ENCODE data around the gene TIPRL.
"Not testable (repeated sequence)": the region's sequence is repeated elsewhere in the genome, so short reads cannot be mapped to it uniquely, and the experiment has no call there.

TIPRL gene

DNA sequence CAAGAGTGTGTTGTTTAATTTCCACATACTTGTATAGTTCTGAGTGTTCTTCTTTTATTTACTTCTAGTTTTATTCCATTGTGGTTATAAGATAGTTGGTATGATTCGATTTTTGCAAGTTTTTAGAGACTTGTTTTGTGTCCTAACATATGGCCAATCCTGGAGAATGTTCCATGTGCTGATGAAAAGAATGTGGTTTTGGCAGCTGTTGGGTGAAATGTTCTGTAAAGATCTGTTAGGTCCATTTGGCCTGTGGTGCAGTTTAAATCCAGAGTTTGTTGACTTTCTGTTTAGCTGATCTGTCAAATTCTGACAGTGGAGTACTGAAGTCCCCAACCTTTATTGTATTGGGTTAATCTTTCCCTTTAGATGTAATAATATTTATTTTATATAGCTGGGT, 19.5 kb upstream of the TIPRL start:
- no peak for DNase-seq (ENCODE audit: low spot score)

GRCh38 chr1:168159979-168160378, 18.8 kb upstream of the TIPRL start:
- no peak for DNase-seq (ENCODE audit: low spot score)

- no peak for DNase-seq (ENCODE audit: low spot score)
Measured at GRCh38 chr1:168161459-168161858, 17.3 kb upstream of the TIPRL start.

- no peak for DNase-seq (ENCODE audit: low spot score)
Measured at GRCh38 chr1:168163670-168164069, 15.1 kb upstream of the TIPRL start.

DNA sequence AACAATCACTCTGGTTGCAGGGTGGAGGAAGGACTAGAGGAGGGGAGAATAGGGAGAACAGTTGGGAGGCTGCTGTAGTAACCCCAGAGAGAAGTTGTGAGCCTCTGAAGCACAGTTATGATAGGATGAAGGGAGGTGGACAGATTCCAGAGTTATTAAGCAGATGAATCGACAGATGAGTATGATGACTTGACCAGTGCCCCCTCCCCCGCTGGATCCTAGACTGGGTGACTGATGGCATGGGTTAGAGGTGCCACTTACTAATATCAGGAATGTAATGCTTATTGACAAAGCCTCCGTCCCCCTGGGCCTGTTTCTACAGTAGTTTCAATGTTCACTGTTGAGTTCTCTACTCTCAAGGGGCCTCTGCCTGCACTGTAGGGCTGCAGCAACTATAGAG, 14.0 kb upstream of the TIPRL start:
- DNase-seq (ENCODE audit: low spot score), result no peak

- no peak for DNase-seq (ENCODE audit: low spot score)
Measured at GRCh38 chr1:168167806-168168205, 11.0 kb upstream of the TIPRL start.

DNA sequence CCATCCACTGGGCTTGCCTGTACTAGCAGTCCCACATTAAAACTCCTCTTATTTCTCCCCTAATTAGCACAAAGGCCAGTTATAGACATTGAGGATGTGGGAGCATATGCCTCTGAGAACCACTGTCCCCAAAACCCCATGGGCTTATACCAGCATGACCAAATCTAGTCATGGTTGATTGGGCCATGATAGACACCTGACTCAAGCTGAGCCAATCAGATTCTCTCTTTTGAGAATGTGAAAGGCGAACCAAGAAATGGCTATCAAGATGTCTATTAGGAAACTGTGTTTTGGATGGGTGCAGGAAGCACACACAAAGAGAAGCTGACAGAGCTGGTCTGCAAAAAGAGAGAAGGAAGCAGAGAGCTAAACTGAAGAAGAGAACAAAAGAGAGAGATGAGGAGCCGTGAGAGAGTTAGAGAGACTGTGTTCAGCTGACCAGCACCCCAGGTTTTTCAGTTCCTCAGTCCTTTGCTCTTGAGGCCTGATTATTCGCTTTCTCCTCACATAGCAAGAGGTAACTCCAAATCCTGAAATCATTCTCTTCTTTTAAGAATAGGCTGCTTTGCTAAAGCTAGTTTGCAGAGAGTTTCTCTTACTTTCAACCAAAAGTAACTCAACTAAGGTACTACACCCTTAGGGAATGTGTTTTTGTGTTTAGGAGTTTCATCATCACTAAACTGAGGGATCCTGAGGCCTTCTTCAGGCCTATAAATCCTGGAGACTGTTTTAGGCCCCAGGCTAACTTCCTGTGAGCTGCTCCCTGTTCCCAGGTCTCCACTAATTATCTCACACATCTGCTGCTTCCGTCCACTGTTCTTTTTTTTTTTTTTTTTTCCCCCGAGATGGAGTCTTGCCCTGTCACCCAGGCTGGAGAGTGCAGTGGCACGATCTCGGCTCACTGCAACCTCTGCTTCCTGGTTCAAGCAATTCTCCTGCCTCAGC, 7.9 kb upstream of the TIPRL start:
- DNase-seq (ENCODE audit: low spot score), result no peak

DNA sequence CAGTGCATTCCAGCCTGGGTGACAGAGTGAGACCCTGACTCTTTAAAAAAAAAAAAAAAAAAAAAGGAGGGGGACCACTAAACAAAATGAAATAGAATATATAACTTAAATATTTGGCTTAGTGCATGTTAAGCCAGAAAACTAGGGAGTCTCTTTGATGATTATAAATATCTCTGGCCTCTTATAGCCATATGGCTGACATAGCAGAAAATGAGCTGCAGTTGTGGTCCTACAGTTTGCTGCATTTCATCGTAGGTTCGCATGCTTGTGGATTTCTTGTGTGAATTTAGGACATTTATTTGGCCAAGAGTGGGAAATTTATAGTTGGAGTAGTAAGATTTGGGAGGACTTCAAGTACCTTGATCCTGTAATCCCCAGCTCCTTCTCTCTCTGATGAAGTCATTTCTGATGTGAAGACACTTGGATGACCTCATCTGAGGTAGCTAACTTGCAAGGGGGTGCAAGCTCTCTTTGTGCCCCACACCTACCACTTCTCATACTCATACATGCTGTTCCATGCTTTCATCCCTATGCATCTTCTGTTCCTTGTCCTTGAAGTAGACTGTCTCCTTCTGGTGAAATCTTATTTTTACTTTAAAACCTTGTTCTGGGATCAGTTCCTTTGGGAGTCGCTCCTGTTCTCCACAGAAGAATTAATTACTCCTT, 6.4 kb upstream of the TIPRL start:
- DNase-seq (ENCODE audit: low spot score), result no peak

- DNase-seq (ENCODE audit: low spot score), result no peak
Measured at GRCh38 chr1:168178227-168178637, 530 bp upstream of the TIPRL start.

DNA sequence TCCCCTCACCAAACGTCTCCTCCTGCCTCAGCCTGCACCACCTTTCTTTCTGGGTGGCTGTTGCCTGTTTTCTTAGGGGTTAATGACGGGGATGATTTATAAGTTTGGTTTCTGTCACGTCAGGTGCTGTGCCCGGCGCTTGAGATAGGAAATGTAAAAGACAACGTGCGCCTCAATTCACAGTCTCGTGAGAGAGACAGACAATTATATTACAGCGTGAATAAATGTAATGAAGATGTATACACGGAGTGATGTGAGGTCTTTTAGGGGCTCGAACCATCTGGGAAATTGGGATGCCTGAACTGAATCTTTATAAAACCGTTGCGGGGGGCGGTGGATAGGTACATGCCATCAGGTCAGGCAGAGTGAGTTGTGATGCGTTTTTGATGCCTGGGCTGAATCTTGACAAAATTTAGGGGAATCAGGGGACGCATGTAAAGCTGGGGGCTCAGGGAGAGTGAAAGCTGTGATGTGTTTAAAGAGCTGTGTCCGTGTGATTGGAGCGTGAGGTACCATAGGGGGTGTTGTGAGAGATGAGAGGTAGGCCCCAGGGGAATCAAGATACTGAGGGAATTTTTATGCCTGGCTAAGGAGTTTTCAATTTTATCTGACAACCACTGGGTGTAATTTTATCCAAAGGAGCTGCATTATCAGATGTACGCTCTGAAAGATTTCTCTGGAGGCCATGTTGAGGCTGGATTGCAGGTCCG, 831 bp downstream of the TIPRL start:
- DNase-seq (ENCODE audit: low spot score), result no peak

GRCh38 chr1:168180148-168180524, 1.4 kb downstream of the TIPRL start:
- no peak for DNase-seq (ENCODE audit: low spot score)

DNA sequence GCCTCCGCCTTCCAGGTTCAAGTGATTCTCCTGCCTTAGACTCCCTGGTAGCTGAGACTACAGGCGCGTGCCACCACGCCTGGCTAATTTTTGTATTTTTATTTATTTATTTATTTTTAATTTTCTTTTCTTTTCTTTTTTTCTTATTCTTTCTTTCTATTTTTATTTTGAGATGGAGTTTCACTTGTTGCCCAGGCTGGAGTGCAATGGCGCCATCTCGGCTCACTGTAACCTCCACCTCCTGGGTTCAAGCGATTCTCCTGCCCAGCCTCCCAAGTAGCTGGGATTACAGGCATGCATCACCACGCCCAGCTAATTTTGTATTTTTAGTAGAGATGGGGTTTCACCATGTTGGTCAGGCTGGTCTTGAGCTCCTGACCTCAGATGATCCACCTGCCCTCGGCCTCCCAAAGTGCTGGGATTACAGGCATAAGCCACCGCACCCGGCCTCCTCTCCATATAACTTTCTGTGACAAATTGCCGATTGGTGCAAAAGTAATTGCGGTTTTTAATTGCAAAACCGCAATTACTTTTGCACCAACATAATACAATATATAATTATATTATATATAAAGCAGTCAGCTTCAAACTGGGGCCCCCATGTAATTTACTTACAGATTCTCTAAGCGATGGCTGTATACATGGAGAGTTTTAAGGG, 2.4 kb downstream of the TIPRL start:
- DNase-seq (ENCODE audit: low spot score), result not testable (repeated sequence)

DNA sequence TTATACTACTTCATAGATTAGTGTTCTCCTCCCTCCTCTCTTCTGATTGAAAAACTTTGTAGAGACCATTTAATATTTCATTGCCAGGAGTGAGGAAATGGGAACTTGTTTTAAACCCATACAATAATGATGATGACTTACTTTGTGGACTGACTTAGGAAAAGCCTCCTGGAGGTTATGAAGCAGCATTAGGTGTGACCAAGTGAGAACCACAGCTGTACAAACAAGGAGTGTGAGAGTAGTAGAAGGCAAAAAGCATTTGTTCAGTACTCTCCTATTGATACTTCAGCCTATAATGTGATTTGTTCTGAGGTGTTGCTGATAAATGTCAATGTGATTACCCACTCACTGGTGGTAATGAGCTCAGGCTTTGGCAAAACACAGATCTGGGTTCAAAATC, 8.4 kb downstream of the TIPRL start:
- DNase-seq (ENCODE audit: low spot score), result no peak

DNA sequence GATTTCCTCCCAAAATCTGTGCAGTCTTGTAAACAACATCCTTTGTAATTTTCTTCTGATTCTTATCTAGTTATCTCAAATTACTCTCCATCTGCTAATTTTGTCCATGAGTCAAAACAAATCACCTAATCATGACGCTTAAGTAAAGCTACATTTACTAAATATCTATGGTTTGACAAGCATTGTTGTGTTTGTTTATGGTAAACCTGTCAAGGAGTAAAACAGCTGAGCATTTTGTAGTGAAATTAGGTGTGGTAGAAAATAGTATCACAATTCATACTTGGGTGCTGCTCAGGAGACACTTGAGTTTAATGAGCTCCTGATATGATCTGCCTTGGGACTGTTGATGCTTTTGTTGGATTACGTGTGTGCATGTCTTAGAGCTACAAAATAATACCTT, 11.6 kb downstream of the TIPRL start:
- no peak for DNase-seq (ENCODE audit: low spot score)

DNA sequence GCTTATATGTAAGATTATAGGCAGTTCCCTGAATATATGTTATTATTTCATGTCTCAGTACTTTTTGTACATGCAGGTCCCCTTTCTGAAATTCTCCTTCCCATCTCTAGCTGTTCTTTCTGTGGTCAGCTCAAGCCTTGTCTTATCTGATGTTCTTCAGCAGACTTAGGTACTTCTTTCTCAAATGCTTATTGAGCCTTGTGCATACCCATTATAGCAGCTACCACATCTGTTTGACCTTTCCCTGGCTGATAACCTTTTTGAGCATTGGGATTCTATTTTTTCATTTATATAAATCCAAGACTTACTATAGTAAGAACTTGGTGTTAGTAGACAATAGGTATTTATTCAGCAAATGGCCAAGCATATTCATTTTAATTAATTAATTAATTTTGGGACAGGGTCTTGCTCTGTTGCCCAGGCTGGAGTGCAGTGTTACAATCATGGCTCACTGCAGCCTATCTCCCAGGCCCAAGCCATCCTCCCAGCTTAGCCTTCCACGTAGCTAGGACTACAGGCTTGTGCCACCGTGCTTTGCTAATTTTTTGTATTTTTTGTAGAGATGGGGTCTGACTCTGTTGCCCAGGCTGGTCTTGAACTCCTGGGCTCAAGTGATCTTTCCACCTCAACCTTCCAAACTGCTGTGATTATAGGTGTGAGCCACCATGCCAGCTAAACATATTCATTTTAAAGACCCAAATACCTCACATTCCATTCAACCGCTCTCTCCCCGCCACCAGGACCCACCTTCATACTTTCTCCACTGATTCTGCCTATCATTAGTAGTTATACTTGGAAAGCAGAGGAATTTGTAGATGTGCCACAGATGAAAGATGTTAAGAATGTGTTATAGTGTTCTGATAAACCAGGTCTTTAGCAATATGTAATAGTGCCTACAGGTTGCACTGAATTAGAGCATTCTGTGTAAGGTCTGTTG, 16.7 kb downstream of the TIPRL start:
- DNase-seq (ENCODE audit: low spot score), result no peak

DNA sequence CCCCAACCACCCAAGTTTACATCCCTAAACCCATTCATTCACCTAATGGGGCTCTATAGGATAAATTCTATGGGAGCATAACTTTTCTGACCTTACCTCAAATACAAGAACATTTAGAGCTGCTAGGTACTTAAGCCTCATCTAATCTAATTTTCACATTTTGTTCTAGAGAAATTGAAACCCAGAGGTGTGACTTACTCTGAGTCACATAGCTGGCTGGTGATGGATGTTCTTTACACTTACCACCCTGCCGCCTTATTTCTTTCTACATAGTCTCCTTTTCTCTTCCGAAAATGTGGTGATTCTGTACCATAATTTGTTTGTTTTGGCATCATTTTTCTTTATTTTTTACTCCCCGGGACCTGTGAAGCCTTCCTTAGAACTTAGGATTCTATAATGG, 20.3 kb downstream of the TIPRL start:
- DNase-seq (ENCODE audit: low spot score), result no peak

- DNase-seq (ENCODE audit: low spot score), result no peak
Measured at GRCh38 chr1:168202941-168203654, 24.3 kb downstream of the TIPRL start.

- DNase-seq (ENCODE audit: low spot score), result no peak
Measured at GRCh38 chr1:168206111-168206510, 27.3 kb downstream of the TIPRL start.

DNA sequence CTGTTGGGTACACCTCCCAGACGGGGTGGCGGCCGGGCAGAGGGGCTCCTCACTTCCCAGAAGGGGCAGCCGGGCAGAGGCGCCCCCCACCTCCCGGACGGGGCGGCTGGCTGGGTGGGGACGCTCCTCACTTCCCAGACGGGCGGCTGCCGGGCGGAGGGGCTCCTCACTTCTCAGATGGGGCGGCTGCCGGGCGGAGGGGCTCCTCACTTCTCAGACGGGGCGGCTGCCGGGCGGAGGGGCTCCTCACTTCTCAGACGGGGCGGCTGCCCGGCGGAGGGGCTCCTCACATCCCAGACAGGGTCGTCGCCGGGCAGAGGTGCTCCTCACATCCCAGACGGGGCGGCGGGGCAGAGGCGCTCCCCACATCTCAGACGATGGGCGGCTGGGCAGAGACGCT, 28.9 kb downstream of the TIPRL start:
- not testable (repeated sequence) for DNase-seq (ENCODE audit: low spot score)

- no peak for DNase-seq (ENCODE audit: low spot score)
Measured at GRCh38 chr1:168210312-168210711, 31.6 kb downstream of the TIPRL start.

- DNase-seq (ENCODE audit: low spot score), result no peak
Measured at GRCh38 chr1:168213349-168213748, 34.6 kb downstream of the TIPRL start.
